H1 (cell line): ENCODE results near the gene RBMY1J. TPM values are rescaled to one million over a fixed set of nuclear protein-coding genes. Genes with fewer than 3 reads are reported as not detected.
"Not testable (repeated sequence)": the region's sequence is repeated elsewhere in the genome, so short reads cannot be mapped to it uniquely, and the experiment has no call there.

ENCODE experiments used
- CTCF ChIA-PET: fragments of 300-600 bp; sonication (Branson Sonifier 250); formaldehyde crosslinking; loops from one replicate; lab custom pipeline; 2021; ENCODE audit not compliant: partially characterized antibody; lab: Charles Lee
- POLR2A ChIA-PET: fragments of 300-600 bp; sonication (Branson Sonifier 250); formaldehyde crosslinking; loops from one replicate; lab custom pipeline; 2021; ENCODE audit warnings: inconsistent platforms; ENCODE audit not compliant: partially characterized antibody; lab: Charles Lee
- DNase-seq, 2 experiments: peaks; one replicate each; pipeline versions ENCODE4 v3.0.0 to v3.0.0-alpha.2; 2010 to 2022; ENCODE audit warnings: low spot score in 2 of 2, low read depth in 1 of 2, mixed read lengths in 1 of 2
- FAIRE-seq: peaks from 2 replicates; lab custom pipeline; 2011; peaks lifted over from hg19 to GRCh38; lab: Jason Lieb, UNC
- H2AFZ ChIP-seq: 2 replicates; pipeline ENCODE4 v1.8.1; 2012; ENCODE audit warnings: low read length, inconsistent platforms
- H2AK5ac ChIP-seq: 2 replicates; pipeline ENCODE4 v1.6.1; 2013; ENCODE audit warnings: low read depth, low read length
- H2BK120ac ChIP-seq: replicated peaks from 2 replicates; pipeline ENCODE3; 2013; ENCODE audit warnings: low read depth, low read length, inconsistent platforms
- H2BK12ac ChIP-seq: 2 replicates; pipeline ENCODE4 v1.6.1; 2013; ENCODE audit warnings: low read depth, low read length
- H2BK15ac ChIP-seq: 2 replicates; pipeline ENCODE4 v1.6.1; 2013; ENCODE audit warnings: low read length
- H2BK20ac ChIP-seq: 2 replicates; pipeline ENCODE4 v1.6.1; 2013; ENCODE audit warnings: low read length
- H2BK5ac ChIP-seq: 2 replicates; pipeline ENCODE4 v1.6.1; 2013; ENCODE audit warnings: low read depth, low read length
- H3K14ac ChIP-seq: 2 replicates; pipeline ENCODE4 v1.6.1; 2013; ENCODE audit warnings: inconsistent platforms; ENCODE audit not compliant: insufficient read length
- H3K18ac ChIP-seq: 2 replicates; pipeline ENCODE4 v1.6.1; 2013; ENCODE audit warnings: low read length; ENCODE audit errors: extremely low read depth
- H3K23ac ChIP-seq: 2 replicates; pipeline ENCODE4 v1.6.1; 2013; ENCODE audit warnings: inconsistent platforms; ENCODE audit not compliant: insufficient read length
- H3K23me2 ChIP-seq: 2 replicates; pipeline ENCODE4 v1.6.1; 2013; ENCODE audit warnings: low read depth, low read length
- H3K27ac ChIP-seq: 2 replicates; pipeline ENCODE4 v1.6.1; 2011; ENCODE audit warnings: low read depth, low read length, inconsistent platforms
- H3K27me3 ChIP-seq, 4 experiments: replicated peaks in 1 of 4; 1 replicate in 1 of 4; 2 replicates in 3 of 4; pipeline versions ENCODE4 v1.6.1 to v1.8.1; 2011 to 2013; ENCODE audit warnings: low read length in 3 of 4, mild to moderate bottlenecking in 3 of 4, inconsistent platforms in 2 of 4, mixed read lengths in 2 of 4, moderate library complexity in 1 of 4; ENCODE audit not compliant: control insufficient read depth in 3 of 4, insufficient read depth in 3 of 4; ENCODE audit errors: extremely low read depth in 1 of 4
- H3K36me3 ChIP-seq, 4 experiments: 2 replicates each; pipeline versions ENCODE4 v1.6.1 to v1.8.1; 2011 to 2013; ENCODE audit warnings: mild to moderate bottlenecking in 4 of 4, low read length in 3 of 4, moderate library complexity in 2 of 4, control low read depth in 1 of 4, inconsistent platforms in 1 of 4; ENCODE audit not compliant: insufficient read depth in 4 of 4, control insufficient read depth in 2 of 4
- H3K4ac ChIP-seq: replicated peaks from 2 replicates; pipeline ENCODE3; 2013; ENCODE audit warnings: low read length, low read depth, mixed read lengths, inconsistent platforms; ENCODE audit not compliant: insufficient read length
- H3K4me1 ChIP-seq, 4 experiments: replicated peaks in 1 of 4; 1 replicate in 1 of 4; 2 replicates in 3 of 4; pipeline versions ENCODE4 v1.6.1 to v1.8.1; 2011 to 2013; ENCODE audit warnings: low read length in 3 of 4, inconsistent platforms in 2 of 4, mixed read lengths in 1 of 4; ENCODE audit not compliant: insufficient read depth in 4 of 4, control insufficient read depth in 3 of 4
- H3K4me2 ChIP-seq, 2 experiments: 2 replicates each; pipeline versions ENCODE4 v1.6.1 to v1.8.1; 2011 to 2013; ENCODE audit warnings: low read depth in 2 of 2, low read length in 2 of 2, control low read depth in 1 of 2, inconsistent platforms in 1 of 2, mild to moderate bottlenecking in 1 of 2; ENCODE audit not compliant: insufficient read depth in 1 of 2
- H3K4me3 ChIP-seq, 4 experiments: fragments of 200-600, 300-600 bp in 1 of 4; sonication (generic), shearing (Covaris generic), sonication (Bioruptor Twin) in 1 of 4; 2 replicates each; pipeline versions ENCODE4 v1.5.1 to v1.8.1; 2011 to 2016; ENCODE audit warnings: low read length in 4 of 4, low read depth in 3 of 4, control low read depth in 2 of 4, inconsistent platforms in 2 of 4, mild to moderate bottlenecking in 2 of 4, mixed read lengths in 1 of 4, moderate library complexity in 1 of 4; ENCODE audit not compliant: insufficient read depth in 2 of 4; ENCODE audit errors: extremely low read depth in 1 of 4
- H3K56ac ChIP-seq: replicated peaks from 2 replicates; pipeline ENCODE3; 2013; ENCODE audit warnings: low read depth, mild to moderate bottlenecking, mixed read lengths, low read length, inconsistent platforms; ENCODE audit not compliant: insufficient read length
- H3K79me1 ChIP-seq: 2 replicates; pipeline ENCODE4 v1.6.1; 2013; ENCODE audit warnings: low read depth, low read length, control low read depth
- H3K79me2 ChIP-seq, 2 experiments: 2 replicates each; pipeline versions ENCODE4 v1.6.1 to v1.8.1; 2012 to 2013; ENCODE audit warnings: low read length in 2 of 2, mild to moderate bottlenecking in 2 of 2, inconsistent platforms in 1 of 2; ENCODE audit not compliant: insufficient read depth in 2 of 2, control insufficient read depth in 1 of 2
- H3K9ac ChIP-seq, 4 experiments: replicated peaks in 1 of 4; 1 replicate in 1 of 4; 2 replicates in 3 of 4; pipeline versions ENCODE4 v1.6.1 to v1.8.1; 2011 to 2013; ENCODE audit warnings: low read depth in 3 of 4, low read length in 3 of 4, control low read depth in 2 of 4, mild to moderate bottlenecking in 2 of 4, moderate library complexity in 2 of 4, inconsistent platforms in 1 of 4; ENCODE audit errors: extremely low read depth in 1 of 4
- H3K9me3 ChIP-seq, 2 experiments: 2 replicates each; pipeline versions ENCODE4 v1.6.1 to v1.8.1; 2012 to 2013; ENCODE audit warnings: mild to moderate bottlenecking in 2 of 2, moderate library complexity in 2 of 2, control low read depth in 1 of 2, inconsistent platforms in 1 of 2, low read depth in 1 of 2, low read length in 1 of 2, mixed read lengths in 1 of 2; ENCODE audit not compliant: insufficient read depth in 2 of 2
- H4K20me1 ChIP-seq, 2 experiments: replicated peaks in 1 of 2; 2 replicates each; pipeline versions ENCODE3 to v1.8.1; 2011 to 2013; ENCODE audit warnings: inconsistent platforms in 2 of 2, low read length in 2 of 2, mild to moderate bottlenecking in 1 of 2; ENCODE audit not compliant: insufficient read depth in 2 of 2, control insufficient read depth in 1 of 2
- H4K5ac ChIP-seq: 2 replicates; pipeline ENCODE4 v1.6.1; 2013; ENCODE audit warnings: low read length, low read depth, mixed read lengths, inconsistent platforms; ENCODE audit not compliant: insufficient read length
- H4K8ac ChIP-seq: 2 replicates; pipeline ENCODE4 v1.8.0; 2013; ENCODE audit warnings: mild to moderate bottlenecking, moderate library complexity, low read length, inconsistent platforms; ENCODE audit not compliant: insufficient read depth; ENCODE audit errors: extremely low read depth
- H4K91ac ChIP-seq: replicated peaks from 2 replicates; pipeline ENCODE3; 2013; ENCODE audit warnings: low read length, mixed read lengths, inconsistent platforms; ENCODE audit not compliant: insufficient read length
- WGBS, 2 experiments: shearing (Covaris generic) in 1 of 2; methylation state at CpG; one replicate each; pipeline versions ENCODE4 v1.1.6 to v1.1.7; 2013 to 2015; ENCODE audit warnings: low lambda C conversion rate in 2 of 2, mixed read lengths in 2 of 2, inconsistent platforms in 1 of 2, low coverage in 1 of 2, missing lambda C conversion rate in 1 of 2; ENCODE audit not compliant: insufficient replicate concordance in 2 of 2, insufficient coverage in 1 of 2, insufficient read length in 1 of 2; ENCODE audit errors: extremely low coverage in 1 of 2, missing lambda C conversion rate in 1 of 2; 5-methylcytosine and 5-hydroxymethylcytosine counted together
- polyA plus RNA-seq, 7 experiments: library from polyadenylated mRNA; depleted of rRNA in 3 of 7; stranded (reverse) in 5 of 7; unstranded in 2 of 7; fragments of >200 nt in 5 of 7; fragments of 200-250 nt in 2 of 7; gene quantifications; 1 replicate in 5 of 7; 2 replicates in 1 of 7; 4 replicates in 1 of 7; pipeline versions ENCODE4 v1.2.1 to v1.2.3, GENCODE V29; 2011 to 2013; ENCODE audit warnings: missing spikeins in 2 of 7, mixed read lengths in 2 of 7
- total RNA-seq: library from RNA; stranded (reverse); fragmentation: NEBNext Ultra II Directional; extraction: Animal tissue kit (Norgen Biotek cat#: 25700); gene quantifications from 2 replicates; pipeline ENCODE4 v1.2.1, GENCODE V29; 2021

Gene RBMY1J
- total and polyA plus RNA-seq, 2 of the 8 experiments (the other 6 are each of a cell fraction or from before 2014, with no cell fraction given): not detected

DNA sequence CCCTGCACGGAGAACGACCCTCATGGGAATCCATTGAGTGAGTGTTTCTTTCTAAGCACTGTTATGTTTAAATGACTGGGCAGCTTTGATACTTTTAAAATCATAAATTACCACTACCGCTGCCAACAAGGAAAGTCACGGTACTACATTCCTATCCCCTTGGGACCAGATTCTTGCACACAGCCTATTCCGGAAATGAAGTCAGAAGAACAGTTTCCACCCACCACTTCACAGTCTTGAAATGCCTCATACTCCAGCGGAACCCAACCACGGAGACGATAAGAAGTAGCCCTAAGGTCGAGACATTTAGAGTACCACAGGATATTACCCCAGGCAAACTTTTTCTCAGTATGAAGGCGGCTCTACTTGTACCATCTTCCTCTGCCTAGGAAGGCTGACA, 58.8 kb downstream of the RBMY1J start:
- H3K14ac ChIP-seq, H3K4ac ChIP-seq, H3K27me3 ChIP-seq, CTCF ChIA-PET, DNase-seq, H4K91ac ChIP-seq, H3K56ac ChIP-seq, H3K4me1 ChIP-seq, H3K79me2 ChIP-seq, H2BK20ac ChIP-seq, H3K18ac ChIP-seq, H3K4me3 ChIP-seq, FAIRE-seq, H3K23ac ChIP-seq, H2BK15ac ChIP-seq, H3K36me3 ChIP-seq, H2BK120ac ChIP-seq, H4K8ac ChIP-seq, H3K23me2 ChIP-seq, H4K20me1 ChIP-seq, H3K79me1 ChIP-seq, POLR2A ChIA-PET, H3K27ac ChIP-seq, H3K4me2 ChIP-seq, H3K9ac ChIP-seq, H2BK5ac ChIP-seq, H2AFZ ChIP-seq, H3K9me3 ChIP-seq, H2AK5ac ChIP-seq, H2BK12ac ChIP-seq, H4K5ac ChIP-seq: not testable (repeated sequence)
- WGBS, 2 experiments: no CpG with 5 or more reads among the region's 10 CpGs

Other genes with a start within 250 kb of the RBMY1J start
- gene RBMY1F, start 220.5 kb upstream of the RBMY1J start, total RNA-seq: not detected in 2 replicates
- gene RBMY1F, start 220.5 kb upstream of the RBMY1J start, polyA plus RNA-seq (2011; rRNA removed): not detected in 2 replicates